ENCODE measurements around the gene C17orf114.
A peak's percentile ranks its signal among the peaks of the same experiment; 100 is the strongest.
"Not testable (repeated sequence)": the region's sequence is repeated elsewhere in the genome, so short reads cannot be mapped to it uniquely, and the experiment has no call there.

The C17orf114 gene

GRCh38 chr17:4836221-4836620, 34.1 kb upstream of the C17orf114 start:
- no peak for FAIRE-seq
- no peak for DNase-seq (ENCODE audit: insufficient read length, low spot score)
- no peak for TF ChIP-seq CTCF (IDR thresholded peaks at IDR 0.05; ENCODE audit: insufficient read depth, missing control alignments)

- FAIRE-seq (no peak), DNase-seq (ENCODE audit: insufficient read length, low spot score) (no peak)
- TF ChIP-seq CTCF (IDR thresholded peaks at IDR 0.05; ENCODE audit: insufficient read depth, missing control alignments): no peak
Observed at GRCh38 chr17:4834681-4835020, 32.5 kb upstream of the C17orf114 start.

- no peak for FAIRE-seq
- TF ChIP-seq CTCF (IDR thresholded peaks at IDR 0.05; ENCODE audit: insufficient read depth, missing control alignments): no peak
- DNase-seq (ENCODE audit: insufficient read length, low spot score): no peak
Observed at GRCh38 chr17:4833941-4834680, 32.0 kb upstream of the C17orf114 start.

- DNase-seq (ENCODE audit: insufficient read length, low spot score) (peak; percentile 93), FAIRE-seq (no peak)
- TF ChIP-seq CTCF (IDR thresholded peaks at IDR 0.05; ENCODE audit: insufficient read depth, missing control alignments): no peak
Observed at GRCh38 chr17:4833178-4833940, 31.2 kb upstream of the C17orf114 start, which contains the start of gene MINK1. TSS of gene MINK1 (plus strand) at chr17:4833340. CDS start at chr17:4833584, 244 bp downstream.

DNA sequence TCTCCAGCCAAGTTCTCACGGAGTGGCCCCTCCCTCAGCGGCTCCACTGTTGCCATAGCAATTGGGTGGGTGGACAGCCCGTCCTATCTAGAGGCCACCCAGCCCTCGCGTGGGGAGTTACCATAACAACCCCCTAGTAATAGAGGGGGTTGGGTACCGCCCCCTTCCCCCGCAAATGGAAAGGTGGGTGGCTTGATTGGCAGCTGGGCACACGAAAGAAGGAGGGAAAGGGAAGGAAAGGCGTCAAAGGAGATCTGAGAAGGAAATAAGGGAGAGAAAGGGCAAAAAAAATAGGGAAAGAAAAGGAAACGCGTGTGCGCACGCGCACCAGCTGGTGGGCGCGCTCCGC, 30.7 kb upstream of the C17orf114 start:
- DNase-seq (ENCODE audit: insufficient read length, low spot score); FAIRE-seq: not testable (repeated sequence)

GRCh38 chr17:4827399-4827798, 25.3 kb upstream of the C17orf114 start:
- DNase-seq (ENCODE audit: insufficient read length, low spot score) (no peak), FAIRE-seq (no peak)
- TF ChIP-seq CTCF (IDR thresholded peaks at IDR 0.05; ENCODE audit: insufficient read depth, missing control alignments): no peak

- DNase-seq (ENCODE audit: insufficient read length, low spot score) (no peak), FAIRE-seq (no peak)
- TF ChIP-seq CTCF (IDR thresholded peaks at IDR 0.05; ENCODE audit: insufficient read depth, missing control alignments): no peak
Observed at GRCh38 chr17:4823373-4824089, 21.4 kb upstream of the C17orf114 start.

Data from D721Med (cell line).